GM20000 (cell line): ENCODE results near the gene HPCAL4.

Experiments used
- DNase-seq: peaks from one replicate; pipeline ENCODE4 v3.0.0; 2012; ENCODE audit warnings: low spot score
- TF ChIP-seq, protein P1 (sequence below): IDR thresholded peaks from 2 replicates; pipeline ENCODE4 v1.5.1; 2012; ENCODE audit warnings: mild to moderate bottlenecking, control low read depth; ENCODE audit errors: extremely low read depth, missing control alignments

Gene HPCAL4

DNA sequence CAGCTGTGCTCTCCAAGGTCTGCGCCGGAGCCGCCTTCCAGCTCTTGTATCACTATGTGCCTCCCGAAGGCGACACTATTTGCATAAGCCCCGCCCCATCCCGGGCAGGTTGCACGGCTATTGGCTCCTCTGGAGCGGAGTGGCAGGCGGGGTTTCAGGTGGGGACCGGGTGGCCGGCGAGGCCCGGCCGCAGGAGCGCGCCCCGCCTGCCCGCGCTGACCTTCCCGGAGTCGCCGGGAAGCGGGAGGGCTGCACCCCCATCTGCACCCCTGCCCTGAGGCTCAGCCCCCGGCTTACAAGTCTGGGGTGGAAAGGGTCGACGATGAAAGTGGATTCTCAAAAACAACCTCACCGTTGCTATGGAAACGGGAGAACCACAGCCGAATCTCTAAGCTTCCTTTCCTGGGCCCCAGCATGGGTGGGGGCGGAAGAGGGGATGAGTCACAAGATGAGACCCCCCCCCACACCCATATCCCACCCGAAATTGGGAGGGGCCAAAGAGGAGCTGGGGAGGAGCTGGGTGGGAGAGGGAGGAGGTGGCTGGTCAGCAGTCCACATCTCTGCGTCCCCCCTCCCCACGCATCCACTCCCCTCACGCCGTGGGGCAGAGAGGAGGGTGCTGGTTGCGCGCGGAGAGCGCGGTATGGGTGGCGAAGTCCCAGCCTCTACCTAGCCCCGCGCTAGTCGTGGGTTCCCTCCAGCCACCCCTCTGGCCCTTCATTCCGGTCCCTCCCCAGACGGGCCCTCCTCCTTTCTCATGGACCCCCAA lies at the start of gene HPCAL4:
Gene HPCAL4 (minus strand): TSS at position 51 of the 769 bp plus-strand sequence. CDS start 6,830 bp downstream, outside the sequence.
- peak; percentile 85 for DNase-seq
- TF ChIP-seq, protein P1, sequence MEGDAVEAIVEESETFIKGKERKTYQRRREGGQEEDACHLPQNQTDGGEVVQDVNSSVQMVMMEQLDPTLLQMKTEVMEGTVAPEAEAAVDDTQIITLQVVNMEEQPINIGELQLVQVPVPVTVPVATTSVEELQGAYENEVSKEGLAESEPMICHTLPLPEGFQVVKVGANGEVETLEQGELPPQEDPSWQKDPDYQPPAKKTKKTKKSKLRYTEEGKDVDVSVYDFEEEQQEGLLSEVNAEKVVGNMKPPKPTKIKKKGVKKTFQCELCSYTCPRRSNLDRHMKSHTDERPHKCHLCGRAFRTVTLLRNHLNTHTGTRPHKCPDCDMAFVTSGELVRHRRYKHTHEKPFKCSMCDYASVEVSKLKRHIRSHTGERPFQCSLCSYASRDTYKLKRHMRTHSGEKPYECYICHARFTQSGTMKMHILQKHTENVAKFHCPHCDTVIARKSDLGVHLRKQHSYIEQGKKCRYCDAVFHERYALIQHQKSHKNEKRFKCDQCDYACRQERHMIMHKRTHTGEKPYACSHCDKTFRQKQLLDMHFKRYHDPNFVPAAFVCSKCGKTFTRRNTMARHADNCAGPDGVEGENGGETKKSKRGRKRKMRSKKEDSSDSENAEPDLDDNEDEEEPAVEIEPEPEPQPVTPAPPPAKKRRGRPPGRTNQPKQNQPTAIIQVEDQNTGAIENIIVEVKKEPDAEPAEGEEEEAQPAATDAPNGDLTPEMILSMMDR: no peak

DNA sequence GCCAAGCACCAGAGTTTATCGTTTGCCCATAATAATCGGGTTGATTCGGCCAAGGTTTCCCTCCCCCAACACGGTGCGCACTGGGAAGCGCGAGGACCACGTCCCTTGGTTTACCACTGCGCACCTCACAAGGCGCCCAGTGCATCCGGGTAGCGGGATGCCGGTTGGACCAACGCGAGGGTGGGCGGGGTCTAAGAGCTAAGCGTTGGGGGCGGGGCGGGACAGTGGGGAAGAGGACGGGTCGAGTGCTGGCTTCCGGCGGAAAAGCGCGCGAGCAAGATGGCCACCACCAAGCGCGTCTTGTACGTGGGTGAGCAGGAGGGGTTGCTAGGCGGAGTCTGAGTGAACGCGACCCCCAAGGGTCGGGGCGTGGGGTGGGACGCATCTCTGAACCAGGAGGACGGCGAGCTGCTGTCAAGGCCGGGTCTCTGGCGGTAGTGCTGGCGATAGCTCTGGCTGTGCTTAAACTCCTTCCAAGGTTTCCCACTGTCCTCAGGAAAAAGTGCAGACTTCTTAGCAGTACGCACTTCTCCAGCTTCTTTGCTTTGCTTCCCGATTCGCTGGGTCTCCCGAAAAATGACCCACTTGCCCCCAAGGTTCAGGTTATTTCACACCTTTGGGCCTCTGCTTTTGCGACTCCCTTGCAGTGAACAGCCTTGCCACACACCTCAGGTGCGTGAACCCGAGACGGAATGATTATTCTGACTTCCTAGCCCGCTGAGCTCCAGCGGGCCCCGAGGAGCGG lies 47.6 kb upstream of the HPCAL4 start, which contains the start of gene PPIE:
Gene PPIE (plus strand): TSS at position 261 of the 745 bp plus-strand sequence. CDS start 19 bp downstream, at position 280.
- peak; percentile 90 for DNase-seq

DNA sequence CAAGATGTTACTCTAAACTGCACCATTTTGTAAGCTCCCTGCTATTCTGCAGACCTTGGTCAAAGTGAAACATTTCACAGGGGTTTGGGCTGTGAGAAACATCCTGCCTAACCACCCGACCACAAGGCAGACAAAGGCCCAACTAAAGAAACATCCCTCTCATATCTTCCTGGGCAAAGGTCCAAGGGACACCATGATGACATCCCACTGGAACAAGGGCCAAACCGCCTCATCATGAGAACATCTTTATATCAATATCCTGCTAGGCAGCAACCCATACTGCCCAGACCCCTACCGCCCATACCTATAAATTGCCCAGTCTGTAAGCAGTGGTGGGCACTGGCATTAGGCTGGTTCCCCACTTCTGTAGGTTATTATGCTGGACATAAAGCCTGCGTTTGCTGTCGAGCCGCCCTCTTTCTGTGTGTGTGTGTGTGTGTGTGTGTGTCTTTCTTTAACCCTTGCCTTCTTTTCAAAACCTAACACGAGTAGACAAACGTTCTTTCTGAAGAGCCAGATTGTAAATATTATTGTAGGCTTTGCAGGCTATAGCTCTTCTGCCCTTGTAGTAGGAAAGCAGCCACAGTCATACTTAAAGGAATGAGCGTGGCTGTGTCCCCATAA lies 46.4 kb upstream of the HPCAL4 start:
- no peak for DNase-seq
- TF ChIP-seq, protein P1: no peak

More for the DNA sequence above, 47.6 kb upstream of the HPCAL4 start, which contains the start of gene PPIE:
- TF ChIP-seq, protein P1: no peak

DNA sequence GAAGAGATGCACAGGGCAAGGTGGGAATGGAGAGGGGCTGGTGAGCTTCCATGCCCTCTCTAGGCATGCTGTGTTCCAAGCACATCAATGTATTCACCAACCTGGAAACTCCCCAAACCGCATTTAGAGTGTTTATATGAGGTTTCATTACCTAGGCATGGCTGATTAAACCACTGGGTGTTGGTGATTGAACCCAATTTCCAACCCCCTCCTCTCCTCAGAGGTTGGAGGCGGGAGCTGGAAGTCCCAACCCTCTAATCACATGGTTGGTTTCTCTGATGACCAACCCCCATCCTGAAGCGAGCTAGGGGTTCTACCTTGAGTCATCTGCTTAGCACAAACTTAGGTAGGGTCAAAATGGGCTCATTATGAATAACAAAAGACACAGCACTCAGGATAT lies 44.5 kb upstream of the HPCAL4 start:
- TF ChIP-seq, protein P1: no peak
- no peak for DNase-seq

DNA sequence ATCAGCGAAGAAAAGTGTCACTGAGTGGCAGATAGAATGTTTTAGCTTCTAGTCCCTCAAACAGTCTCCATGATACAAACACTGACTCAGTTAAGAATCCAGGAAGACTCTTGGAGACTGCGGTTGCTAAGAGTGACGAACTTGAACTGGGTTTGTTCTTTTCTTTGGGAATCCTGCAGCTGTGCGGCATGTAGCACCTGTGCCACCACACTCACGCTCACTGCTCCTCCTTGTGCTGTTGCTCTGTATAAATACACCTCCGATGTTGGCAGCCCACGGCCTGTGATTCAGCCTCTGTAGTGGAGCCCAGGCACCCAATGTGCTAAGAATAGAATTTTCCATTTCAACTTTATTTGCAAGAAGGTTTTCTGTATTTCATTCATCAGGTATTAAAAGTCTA lies 41.9 kb upstream of the HPCAL4 start:
- TF ChIP-seq, protein P1: no peak
- DNase-seq: no peak

DNA sequence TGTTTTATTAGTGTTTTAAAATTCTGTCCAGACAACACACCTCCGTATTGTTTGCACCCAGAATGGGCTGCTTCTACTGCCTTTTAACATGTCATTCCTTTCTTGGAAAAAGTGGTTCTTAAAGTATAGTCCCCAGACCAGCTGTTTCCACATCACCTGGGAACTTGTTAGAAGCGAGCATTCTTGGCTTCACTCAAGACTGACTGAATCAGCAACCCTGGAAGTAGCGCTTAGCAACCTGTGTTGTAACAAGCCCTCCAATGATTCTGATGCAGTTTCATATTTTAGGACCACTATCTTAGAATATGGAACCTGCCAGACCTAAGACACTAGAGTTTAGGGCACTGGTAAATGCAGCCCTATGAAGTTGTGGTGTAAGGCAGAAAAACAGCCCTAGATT lies 41.5 kb upstream of the HPCAL4 start:
- TF ChIP-seq, protein P1: no peak
- no peak for DNase-seq

DNA sequence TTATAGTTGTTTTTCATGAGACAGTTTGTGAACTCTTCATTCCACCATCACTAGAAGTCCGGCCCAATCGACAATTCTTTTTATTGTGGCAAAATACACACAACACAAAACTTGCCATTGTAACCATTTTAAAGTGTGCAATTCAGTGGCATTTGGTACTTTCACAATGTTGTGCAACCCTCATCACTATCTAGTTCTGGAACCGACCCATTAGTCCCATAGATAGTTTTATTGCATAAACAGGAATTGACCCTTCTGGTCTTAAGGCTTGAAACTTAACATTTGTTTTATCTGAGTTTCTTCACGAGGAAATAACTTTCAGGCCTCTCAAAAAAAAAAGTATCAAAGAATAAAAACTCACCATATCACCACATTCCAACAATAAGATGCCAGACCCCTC lies 38.6 kb upstream of the HPCAL4 start:
- TF ChIP-seq, protein P1: no peak
- DNase-seq: no peak
